NCI-H2196 (cell line): ENCODE measurements around the gene TMEM132E.

Source experiments
- DNase-seq: peaks from one replicate; lab custom pipeline; 2025; ENCODE audit not compliant: unreplicated experiment; lab: John Stamatoyannopoulos, UW

The TMEM132E gene

DNA sequence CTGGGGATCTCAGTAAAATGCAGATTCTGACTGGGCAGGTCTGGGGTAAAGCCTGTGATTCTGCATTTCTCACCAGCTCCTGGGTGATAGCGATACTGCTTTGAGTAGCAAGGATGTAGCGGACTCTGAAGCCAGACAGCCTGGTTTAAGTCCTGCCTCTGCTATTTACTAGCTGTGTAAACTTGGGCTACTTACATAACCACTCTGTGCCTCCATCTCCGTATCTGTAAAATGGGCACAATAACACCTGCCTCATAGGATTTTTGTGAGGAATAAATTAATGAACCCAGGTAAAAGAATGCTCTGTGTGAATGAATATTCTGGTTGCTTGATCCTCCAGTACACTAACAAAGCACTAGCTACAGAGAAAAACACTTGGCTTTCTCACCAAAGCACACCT is 54.4 kb downstream of the TMEM132E start:
- no peak for DNase-seq

DNA sequence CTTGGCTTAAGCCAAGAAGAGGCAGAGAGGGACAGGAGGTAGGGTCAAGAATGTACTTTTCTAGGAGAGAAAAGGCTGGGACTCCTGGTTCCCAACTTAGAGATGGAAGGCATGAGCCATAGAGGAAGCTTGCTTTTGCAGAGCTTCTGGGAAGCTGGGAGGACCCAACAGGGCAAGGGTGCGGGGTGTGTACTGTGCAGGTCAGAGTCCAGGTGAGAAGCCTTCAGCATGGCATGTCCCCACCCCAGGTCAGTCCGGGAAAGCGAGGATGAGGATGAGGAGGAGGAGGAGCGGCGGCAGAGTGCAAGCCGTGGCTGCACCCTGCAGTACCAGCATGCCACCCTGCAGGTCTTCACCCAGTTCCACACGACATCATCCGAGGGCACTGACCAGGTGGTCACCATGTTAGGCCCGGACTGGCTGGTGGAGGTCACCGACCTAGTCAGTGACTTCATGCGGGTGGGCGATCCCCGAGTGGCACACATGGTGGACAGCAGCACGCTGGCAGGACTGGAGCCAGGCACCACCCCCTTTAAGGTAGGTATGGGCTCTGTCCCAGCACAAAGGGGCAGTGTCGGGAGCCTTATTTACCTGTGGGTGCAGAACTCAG is 55.3 kb downstream of the TMEM132E start:
- no peak for DNase-seq

DNA sequence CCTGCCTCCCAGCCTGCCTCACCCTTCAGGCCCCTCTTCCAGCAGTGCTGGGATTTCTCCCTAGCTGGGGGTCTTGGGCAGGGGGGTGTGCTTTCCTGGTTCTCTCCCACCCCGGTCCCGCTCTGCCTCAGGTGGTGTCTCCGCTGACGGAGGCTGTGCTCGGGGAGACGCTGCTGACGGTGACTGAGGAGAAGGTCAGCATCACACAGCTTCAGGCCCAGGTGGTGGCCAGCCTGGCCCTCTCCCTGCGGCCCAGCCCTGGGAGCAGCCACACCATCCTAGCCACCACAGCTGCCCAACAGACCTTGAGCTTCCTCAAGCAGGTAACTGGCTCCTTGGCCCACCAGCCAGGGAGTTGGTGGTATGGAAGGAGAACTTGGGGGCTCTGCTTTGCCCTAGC is 56.5 kb downstream of the TMEM132E start:
- no peak for DNase-seq

DNA sequence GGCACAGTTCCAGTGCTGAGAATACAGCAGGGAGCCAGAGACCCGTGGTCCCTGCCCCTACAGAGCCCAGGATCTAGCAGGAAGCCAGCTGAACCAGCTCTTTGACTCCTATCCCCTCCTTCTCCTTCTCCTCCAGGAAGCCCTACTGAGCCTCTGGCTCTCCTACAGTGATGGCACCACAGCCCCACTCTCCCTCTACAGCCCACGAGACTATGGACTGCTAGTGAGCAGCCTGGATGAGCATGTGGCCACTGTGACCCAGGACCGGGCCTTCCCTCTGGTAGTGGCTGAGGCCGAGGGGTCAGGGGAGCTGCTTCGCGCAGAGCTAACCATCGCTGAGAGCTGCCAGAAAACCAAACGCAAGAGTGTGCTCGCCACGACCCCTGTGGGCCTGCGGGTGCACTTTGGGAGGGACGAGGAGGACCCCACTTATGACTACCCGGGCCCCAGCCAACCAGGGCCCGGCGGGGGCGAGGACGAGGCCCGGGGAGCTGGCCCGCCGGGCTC is 57.7 kb downstream of the TMEM132E start:
- DNase-seq, result no peak

DNA sequence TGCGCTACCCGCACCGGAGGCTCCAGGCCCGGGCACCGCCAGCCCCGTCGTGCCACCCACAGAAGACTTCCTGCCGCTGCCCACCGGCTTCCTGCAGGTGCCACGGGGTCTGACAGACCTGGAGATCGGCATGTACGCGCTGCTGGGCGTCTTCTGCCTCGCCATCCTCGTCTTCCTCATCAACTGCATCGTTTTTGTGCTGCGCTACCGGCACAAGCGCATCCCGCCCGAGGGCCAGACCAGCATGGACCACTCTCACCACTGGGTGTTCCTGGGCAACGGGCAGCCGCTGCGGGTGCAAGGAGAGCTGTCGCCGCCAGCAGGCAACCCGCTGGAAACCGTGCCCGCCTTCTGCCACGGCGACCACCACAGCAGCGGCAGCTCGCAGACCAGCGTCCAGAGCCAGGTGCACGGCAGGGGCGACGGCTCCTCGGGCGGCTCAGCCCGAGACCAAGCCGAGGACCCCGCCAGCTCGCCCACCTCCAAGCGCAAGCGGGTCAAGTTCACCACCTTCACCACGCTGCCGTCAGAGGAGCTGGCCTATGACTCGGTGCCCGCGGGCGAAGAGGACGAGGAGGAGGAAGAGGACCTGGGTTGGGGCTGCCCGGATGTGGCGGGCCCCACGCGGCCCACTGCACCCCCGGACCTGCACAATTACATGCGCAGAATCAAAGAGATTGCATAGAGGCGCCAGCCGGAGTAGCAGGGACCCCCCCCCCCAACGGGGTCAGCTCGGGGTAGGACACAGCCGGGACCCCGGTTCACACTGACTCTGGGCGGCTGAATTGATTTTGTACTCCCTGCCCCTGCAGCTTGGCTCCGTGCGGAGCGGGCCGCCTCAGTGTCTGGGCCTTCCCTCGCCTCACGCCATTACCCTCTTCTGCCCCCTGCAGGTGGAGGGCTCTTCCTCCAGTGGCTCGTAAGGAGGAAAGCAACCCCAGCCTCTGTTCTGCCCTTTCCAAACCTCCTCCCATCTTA is 58.5 kb downstream of the TMEM132E start:
- peak; percentile 6 for DNase-seq

DNA sequence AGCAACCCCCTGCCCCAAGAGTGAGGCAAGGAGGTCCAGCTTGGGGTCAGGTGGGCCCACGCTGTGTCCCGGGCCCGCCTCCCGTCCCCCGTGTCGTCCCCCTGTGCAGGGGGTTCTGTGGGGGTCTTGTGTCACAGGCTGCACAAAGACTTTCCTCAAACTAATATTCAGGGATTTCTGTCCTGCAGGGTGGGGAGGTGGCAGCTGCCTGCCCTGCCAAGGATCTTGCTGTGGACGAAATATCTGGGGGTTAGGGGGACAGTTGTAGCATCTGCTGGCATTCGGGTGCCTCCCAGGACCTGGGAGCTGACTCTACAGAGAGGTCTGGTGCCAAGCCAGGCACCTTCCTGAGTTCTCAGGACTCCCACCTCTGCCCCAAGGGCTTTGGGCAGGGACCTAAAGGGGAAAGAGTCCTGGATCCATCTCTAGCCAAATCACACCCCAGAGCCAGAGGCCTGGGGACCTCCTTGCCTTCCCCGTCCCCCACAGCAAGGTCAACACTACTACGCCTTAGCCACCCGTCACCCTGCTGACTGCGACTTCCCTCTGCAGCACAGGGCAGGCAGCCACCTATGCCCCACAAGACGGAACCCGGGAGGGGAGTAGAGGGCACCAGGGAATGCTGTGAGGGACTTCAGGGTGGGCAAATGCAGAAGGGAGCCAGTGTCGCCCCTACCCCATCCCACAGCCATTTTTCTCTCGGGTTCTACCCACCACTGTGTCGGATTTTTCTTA is 59.3 kb downstream of the TMEM132E start:
- no peak for DNase-seq

DNA sequence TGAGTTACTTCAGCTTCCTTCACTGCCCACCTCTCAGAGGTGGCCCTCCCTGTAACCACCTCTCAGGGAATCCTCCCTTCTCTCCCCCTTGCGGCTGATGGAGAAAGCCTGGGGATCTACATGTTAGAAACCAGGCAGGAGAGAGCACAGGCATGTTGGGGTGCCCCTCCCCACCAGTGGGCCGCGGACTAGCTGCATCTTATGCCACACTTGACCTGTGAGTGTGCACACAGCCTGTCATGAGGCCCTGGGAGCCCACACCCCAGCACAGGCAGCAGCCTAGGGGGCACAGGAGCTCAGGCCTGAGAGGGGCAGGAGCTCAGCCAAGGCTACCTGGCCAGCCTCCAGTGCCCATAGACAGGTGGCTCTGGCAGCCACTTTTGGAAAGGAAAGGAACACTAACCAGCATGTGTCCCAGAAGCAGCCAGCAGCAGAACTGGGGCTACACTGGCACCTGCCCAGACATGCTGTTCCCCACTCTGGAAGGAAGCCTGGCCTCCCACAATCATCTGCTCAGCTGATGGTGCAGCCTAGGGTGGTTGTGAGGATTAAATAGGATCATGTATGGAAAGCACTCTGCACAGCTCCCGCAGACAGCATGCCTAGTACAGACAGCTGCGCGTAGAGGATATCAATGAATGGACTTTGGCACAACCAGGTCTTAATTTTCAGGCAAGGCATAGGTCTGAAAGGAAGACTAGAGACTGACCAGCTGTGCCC is 60.5 kb downstream of the TMEM132E start:
- DNase-seq, result peak; percentile 51

DNA sequence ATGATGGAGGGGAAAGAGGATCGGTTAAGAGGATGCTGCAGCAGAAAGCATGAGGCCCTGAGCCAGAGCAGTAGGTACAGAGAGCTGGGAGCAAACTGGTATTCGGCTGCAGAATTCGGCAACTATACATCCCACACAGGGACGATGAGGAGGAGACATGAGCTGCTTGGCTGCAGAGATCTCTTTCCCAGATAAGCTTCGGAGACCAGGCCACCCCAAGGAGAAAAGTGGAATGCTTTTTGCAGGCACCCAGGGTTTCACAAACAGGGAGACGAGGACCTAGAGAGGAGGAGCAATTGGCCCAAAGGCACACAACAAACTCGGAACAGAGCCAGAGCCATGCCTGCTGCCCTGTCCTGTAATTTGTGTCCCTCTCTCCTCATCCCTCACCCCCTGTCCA is 62.0 kb downstream of the TMEM132E start:
- DNase-seq, result no peak

DNA sequence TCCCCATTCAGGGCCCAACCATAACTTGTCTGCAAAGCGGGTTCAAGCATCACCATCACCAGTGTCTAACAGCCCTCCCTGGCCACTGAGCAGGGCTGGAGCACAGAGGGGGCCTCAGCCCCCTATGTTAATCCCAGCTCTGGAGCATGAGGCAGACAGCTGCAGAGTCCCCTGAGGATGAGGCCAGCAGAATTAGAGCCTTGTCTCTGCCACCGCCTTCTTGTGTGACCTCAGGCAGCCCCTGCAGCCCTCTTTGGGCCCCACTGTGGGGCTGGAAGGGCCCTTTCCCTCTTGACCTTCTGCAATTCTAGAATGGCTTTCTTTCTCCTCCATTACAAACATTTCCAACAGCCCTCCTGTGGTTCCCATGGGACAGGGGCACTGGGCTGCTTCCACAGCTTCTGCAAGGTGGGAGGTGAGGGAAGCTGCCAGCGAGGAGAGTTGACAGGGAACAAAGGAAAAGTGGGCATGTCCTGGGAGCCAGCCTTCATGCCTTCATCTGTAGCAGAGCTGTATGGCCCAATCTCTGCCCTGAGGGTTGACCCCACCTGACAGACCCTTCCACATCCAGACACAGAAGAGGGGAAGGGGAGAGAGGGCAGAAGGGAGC is 65.7 kb downstream of the TMEM132E start:
- no peak for DNase-seq

DNA sequence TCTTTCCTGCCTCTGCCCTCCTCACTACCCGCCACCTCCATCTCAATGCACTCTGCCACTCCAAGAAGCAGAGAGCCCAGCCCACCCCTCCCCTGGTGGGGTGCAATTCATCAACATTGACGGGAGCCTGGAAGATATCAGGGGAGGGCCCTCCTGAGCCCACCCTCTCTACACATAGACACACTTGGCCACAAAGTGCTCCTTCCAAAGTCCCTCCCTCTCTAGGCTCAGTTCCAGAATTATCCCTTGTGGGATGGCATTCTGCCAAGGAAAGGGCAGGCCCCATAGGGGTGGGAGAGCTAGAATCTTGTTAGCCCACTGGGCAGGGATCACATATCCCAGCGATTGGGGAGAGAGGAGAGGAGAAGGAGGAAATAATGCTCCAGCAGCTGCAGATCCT is 66.2 kb downstream of the TMEM132E start:
- DNase-seq, result peak; percentile 36

DNA sequence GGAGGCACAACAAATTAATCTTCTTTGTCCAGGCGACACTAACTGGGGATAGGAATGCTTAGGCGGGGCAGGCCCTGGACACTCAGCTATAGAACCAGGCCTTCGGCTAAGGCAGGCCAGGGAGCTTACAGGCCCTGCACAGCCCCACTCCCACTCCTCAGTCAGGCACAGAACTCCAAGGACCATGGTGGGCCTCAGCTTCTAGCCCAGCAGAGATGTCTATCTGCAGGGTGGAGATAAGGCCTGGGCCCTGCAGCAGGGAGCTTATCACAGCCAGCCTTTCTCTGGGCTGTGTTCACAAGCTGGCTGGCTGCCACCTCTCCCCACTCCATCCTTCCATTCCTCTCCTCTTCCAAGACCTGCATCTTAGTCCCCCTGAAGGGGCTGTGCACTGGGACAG is 68.1 kb downstream of the TMEM132E start:
- no peak for DNase-seq

DNA sequence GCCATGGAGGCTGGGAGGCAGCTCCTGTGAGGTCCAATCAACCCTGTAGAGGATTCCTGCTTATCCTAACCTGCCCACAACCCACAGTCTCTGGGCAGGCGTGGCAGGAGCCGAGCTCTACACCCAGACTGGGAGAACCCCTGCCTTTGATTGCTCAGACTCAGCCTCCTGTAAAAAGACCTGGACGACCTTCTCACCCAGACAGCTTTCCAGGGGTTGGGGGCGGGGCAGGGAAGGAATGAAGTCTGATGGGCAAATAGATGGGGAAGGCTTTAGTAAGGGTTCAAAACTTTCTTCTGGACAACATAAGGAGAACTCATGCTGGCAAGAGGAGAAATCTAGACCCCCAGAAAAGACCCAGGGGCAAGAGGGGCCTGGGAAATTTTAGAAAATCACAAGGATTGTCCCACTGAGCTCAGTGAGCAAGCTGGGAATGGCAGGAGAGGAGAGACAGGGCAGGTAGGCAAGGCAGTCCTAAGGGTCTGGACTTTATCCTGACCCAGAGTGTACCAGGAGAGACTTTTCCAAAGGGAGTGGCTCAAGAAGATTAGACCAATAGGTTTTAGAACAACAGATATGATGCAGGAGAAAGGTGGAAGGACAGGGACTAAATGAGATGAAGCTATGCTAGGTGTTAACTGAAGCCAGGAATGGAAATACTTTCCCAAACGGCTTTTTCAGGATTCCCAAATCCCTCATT is 70.8 kb downstream of the TMEM132E start:
- no peak for DNase-seq

DNA sequence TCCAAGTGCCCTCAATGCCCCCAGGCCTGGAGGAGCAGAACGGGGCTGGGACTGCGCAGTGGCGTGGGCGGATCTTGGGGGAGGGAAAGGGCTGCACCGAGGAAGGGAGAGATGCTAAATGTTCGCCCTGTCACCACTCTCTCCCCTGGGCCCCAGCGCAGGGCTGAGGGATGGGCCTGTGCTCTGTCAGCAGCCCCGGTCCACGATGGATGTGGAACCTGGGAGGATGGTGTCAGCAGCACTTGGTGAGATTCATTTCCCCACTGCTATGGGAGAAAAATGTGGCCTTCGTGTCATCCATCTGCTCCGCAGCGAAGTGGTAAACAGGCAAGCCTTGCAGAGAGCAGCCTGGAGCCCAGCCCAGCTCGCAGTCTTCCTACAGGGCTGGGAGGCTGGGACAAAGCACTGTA is 72.0 kb downstream of the TMEM132E start:
- DNase-seq, result no peak

DNA sequence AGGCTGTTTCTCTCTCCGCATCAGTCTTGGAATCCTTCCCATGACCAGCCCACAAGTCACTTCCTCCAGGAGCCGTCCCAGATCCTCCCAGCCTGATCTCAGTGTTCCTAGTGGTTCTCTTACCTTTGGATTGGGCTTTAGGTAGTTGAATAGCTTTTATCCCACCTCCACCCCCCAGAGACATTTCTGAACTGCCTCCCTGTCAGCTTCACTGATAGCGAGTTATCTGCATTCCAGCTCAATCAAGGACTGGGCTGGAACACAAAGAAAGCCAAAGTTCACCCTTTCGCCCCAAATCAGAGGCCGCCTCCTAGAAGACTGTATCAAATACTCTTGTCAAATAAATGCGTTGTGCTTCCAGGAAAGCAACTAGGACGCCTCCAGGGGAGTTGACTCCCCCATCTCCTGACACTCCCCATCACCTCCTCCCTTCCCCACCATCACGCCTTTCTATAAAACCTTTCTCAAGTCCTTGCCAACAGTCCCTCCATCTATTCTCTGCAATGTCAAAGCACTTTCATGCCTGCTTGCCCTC is 72.7 kb downstream of the TMEM132E start:
- no peak for DNase-seq

DNA sequence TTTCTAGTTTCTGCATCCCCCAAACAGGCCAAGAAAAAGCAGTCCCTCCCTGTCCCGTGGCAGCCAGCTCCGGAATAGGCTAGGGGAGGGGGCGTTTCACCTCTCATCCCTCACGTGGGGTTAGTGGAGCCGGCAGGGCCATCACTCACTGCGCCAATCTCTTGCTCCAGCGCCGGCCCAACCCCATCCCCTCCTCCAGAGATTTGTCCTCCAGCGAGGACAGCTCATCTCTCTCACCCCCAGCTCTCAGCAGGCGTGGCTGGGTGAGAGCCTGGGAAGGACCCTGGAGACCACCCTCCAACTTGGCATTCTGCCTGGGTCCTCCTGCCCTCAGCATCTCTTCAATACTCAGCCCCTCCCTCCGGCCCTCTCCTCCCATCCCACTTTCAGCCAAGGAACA is 74.1 kb downstream of the TMEM132E start:
- no peak for DNase-seq

DNA sequence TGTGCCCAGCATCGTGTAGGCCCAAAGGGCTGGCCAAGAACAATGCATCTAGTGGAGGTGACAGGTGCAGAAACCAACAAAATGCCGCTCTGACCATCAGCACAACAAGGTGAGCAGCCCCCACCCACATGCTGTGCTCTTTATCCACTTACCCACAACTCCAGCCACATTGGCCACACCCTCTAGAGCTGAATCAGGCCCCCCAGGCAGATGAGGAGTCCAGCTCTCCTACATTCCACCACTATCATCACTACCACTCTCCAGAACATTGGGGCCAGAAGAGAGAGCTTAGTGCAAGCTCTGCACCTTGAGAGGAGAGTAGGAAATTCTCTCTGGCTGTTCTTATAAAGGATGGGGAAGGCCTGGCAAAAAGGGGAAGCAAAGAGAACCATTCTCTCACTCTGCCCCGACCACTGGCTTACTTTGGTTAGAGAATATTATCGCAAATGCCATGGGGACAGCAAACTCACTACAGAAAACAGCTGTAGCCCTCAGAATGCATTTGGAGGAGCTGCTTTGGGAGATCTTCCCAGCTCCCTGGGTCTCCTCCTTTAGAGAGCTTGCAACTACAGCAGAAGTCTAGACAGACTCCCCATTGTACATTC is 75.0 kb downstream of the TMEM132E start:
- no peak for DNase-seq

DNA sequence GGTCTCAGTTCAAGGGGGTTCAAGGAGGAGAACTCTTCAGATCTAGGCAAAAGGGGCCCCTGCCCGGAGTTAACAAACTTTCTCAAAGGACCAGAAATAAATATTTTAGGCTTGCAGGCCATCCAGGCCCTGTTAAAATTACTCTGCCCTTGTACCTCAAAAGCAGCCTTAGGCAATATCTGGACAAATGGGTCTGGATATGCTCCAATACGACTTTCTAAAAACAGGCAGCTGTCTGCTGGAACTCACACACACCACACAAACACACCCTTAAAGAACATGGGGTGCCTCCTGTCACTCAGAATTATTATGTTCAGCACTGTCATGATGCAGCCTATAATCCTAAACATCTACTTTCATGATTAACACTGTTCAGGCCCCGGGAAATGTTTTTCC is 75.5 kb downstream of the TMEM132E start:
- DNase-seq, result no peak

DNA sequence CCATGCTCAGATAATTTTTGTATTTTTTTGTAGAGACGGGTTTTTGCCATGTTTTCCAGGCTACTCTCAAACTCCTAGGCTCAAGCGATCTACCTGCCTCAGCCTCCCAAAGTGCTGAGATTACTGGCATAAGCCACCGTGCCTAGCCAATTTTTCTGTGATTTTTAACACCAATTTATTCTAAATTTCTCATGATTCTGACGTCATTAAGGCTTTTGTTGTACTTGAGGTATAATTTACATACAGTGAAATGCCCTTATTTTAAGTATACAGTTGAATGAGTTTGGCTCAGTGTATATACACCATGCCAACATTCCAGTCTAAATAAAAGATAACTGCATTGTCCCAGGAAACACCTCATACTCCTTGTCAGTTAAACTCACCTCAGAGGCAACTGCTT is 77.4 kb downstream of the TMEM132E start:
- DNase-seq, result no peak
